ENCODE measurements around the gene CHN2.

The CHN2 gene

DNA sequence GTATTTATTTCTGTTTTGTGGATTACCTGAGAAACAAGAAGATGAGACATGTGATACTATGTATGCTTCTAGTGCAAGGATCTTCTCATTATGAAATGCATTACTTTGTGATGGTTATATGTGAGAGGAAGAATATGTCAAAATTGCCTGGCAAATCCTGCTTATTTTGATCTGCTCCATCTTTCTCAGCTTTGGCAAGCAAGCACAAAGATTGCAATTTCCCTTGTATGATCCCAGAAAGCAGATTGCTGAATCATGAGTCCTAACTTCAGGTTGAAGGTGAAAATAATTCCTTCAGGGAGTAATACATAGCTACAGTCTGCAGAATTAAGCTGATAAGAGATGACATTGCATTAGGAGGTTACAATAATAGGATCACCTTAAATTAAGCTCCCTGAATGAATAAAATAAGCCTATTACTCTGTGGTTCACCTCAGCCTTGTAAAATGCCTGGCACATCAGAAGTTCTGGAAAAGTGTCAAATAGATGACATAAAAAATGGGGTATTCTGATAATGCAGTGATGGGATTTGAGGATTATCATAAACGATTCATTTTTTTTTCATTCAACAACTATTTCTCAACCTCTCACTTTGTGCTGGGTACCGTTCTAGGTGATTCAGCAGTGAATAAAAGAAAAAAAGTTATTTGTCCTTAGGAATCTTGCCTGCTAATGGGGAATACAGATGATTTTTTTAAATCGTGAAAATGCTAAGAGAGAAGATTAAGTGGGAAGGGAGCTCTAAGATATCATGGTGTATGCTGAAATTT lies 120.7 kb downstream of the CHN2 start:
- no peaks in the 10 kb centered on the region for H3K36me3 ChIP-seq (ENCODE audit: insufficient read depth)

GRCh38 chr7:29315892-29316270 lies 121.3 kb downstream of the CHN2 start:
- no peaks in the 10 kb centered on the region for H3K27me3 ChIP-seq (ENCODE audit: insufficient read depth, low read depth)
- no peak overlapping the region for H3K4me3 ChIP-seq (IDR thresholded peaks at IDR 0.05; ENCODE audit: insufficient read depth, low read depth, low read length)
- H3K4me2 ChIP-seq = no peak overlapping the region
- no peak overlapping the region for H2AFZ ChIP-seq (ENCODE audit: low read depth)
- H3K4me1 ChIP-seq (ENCODE audit: low read depth, poor library complexity, severe bottlenecking) = no peaks in the 10 kb centered on the region
- H3K79me2 ChIP-seq (ENCODE audit: insufficient read depth, low read depth) = no peaks in the 10 kb centered on the region
- H4K20me1 ChIP-seq (ENCODE audit: insufficient read depth) = no peaks in the 10 kb centered on the region; the same call in 1 of the 2 replicates
- no peak overlapping the region for H3K9ac ChIP-seq
- TF ChIP-seq, protein P1, sequence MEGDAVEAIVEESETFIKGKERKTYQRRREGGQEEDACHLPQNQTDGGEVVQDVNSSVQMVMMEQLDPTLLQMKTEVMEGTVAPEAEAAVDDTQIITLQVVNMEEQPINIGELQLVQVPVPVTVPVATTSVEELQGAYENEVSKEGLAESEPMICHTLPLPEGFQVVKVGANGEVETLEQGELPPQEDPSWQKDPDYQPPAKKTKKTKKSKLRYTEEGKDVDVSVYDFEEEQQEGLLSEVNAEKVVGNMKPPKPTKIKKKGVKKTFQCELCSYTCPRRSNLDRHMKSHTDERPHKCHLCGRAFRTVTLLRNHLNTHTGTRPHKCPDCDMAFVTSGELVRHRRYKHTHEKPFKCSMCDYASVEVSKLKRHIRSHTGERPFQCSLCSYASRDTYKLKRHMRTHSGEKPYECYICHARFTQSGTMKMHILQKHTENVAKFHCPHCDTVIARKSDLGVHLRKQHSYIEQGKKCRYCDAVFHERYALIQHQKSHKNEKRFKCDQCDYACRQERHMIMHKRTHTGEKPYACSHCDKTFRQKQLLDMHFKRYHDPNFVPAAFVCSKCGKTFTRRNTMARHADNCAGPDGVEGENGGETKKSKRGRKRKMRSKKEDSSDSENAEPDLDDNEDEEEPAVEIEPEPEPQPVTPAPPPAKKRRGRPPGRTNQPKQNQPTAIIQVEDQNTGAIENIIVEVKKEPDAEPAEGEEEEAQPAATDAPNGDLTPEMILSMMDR (conservative IDR thresholded peaks at IDR 0.05; ENCODE audit: low read depth, low read length) = no peak
- no peaks in the 10 kb centered on the region for H3K36me3 ChIP-seq (ENCODE audit: insufficient read depth)
- H3K27ac ChIP-seq = no peak overlapping the region

More for the DNA sequence above, 120.7 kb downstream of the CHN2 start:
- Histone ChIP-seq H2AFZ (ENCODE audit: low read depth) (no peak overlapping the region), H3K79me2 (ENCODE audit: insufficient read depth, low read depth) (no peaks in the 10 kb centered on the region), H3K4me3 (IDR thresholded peaks at IDR 0.05; ENCODE audit: insufficient read depth, low read depth, low read length) (no peak overlapping the region), H4K20me1 (ENCODE audit: insufficient read depth) (no peaks in the 10 kb centered on the region; the same call in 1 of the 2 replicates), H3K4me2 (no peak overlapping the region), H3K27me3 (ENCODE audit: insufficient read depth, low read depth) (no peaks in the 10 kb centered on the region), H3K9ac (no peak overlapping the region), H3K27ac (no peak overlapping the region), H3K4me1 (ENCODE audit: low read depth, poor library complexity, severe bottlenecking) (no peaks in the 10 kb centered on the region)
- TF ChIP-seq, protein P1 (conservative IDR thresholded peaks at IDR 0.05; ENCODE audit: low read depth, low read length) = no peak

- H3K4me1 ChIP-seq (ENCODE audit: low read depth, poor library complexity, severe bottlenecking) = no peaks in the 10 kb centered on the region
- TF ChIP-seq, protein P1 (conservative IDR thresholded peaks at IDR 0.05; ENCODE audit: low read depth, low read length) = no peak
- no peak overlapping the region for H3K4me2 ChIP-seq
- no peaks in the 10 kb centered on the region for H3K27me3 ChIP-seq (ENCODE audit: insufficient read depth, low read depth)
- no peak overlapping the region for H3K9ac ChIP-seq
- no peaks in the 10 kb centered on the region; the same call in 1 of the 2 replicates for H4K20me1 ChIP-seq (ENCODE audit: insufficient read depth)
- no peak overlapping the region for H3K27ac ChIP-seq
- H2AFZ ChIP-seq (ENCODE audit: low read depth) = no peak overlapping the region
- H3K36me3 ChIP-seq (ENCODE audit: insufficient read depth) = no peaks in the 10 kb centered on the region
- no peaks in the 10 kb centered on the region for H3K79me2 ChIP-seq (ENCODE audit: insufficient read depth, low read depth)
- H3K4me3 ChIP-seq (IDR thresholded peaks at IDR 0.05; ENCODE audit: insufficient read depth, low read depth, low read length) = no peak overlapping the region
These were observed 122.4 kb downstream of the CHN2 start for GRCh38 chr7:29316926-29317325.

DNA sequence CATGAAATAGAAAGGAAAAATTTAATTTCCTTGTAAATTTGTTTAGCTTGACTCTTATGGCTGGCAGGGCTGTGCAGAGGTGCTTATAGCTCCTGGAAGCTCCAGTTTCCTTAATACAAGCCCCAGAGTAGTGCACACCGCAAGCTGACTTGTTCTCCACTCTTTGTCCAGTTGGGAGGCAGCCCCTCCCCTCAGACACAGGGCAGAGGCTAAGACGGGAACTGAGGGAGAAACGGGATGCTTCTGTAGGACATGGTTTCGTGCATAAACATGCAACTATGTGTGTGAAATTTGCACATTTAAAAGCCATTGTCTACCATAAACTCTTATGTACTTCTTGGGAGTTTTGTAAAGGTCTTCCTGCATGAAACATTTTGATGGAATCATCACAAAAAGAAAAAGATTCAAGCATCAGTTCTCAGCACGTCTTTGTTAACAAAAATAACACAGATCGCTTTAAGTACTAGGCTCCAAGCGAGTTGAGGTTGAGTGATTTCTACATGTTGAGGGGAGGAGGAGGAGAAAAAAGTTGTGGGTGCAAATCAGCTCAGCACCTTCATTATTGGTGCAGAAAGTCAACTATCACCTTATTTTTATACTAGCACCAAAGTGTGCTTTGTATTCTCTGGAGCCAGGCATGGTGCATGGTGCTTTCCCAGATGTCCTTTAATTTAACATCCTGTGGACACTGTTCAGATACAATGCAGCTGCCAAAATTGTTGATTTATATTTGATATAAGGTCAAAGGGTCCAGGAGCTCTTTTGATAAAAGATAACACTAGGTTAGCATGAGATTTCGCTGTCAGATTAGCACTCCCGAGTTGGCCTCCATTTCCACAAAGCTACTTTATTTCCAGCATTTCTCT lies 124.5 kb downstream of the CHN2 start:
- Histone ChIP-seq H3K36me3 (ENCODE audit: insufficient read depth) (no peaks in the 10 kb centered on the region), H4K20me1 (ENCODE audit: insufficient read depth) (no peaks in the 10 kb centered on the region; the same call in 1 of the 2 replicates), H3K9ac (no peak overlapping the region), H3K4me3 (IDR thresholded peaks at IDR 0.05; ENCODE audit: insufficient read depth, low read depth, low read length) (no peak overlapping the region), H2AFZ (ENCODE audit: low read depth) (no peak overlapping the region), H3K27me3 (ENCODE audit: insufficient read depth, low read depth) (no peaks in the 10 kb centered on the region), H3K4me1 (ENCODE audit: low read depth, poor library complexity, severe bottlenecking) (no peaks in the 10 kb centered on the region), H3K79me2 (ENCODE audit: insufficient read depth, low read depth) (no peaks in the 10 kb centered on the region), H3K27ac (no peak overlapping the region), H3K4me2 (no peak overlapping the region)
- TF ChIP-seq, protein P1 (conservative IDR thresholded peaks at IDR 0.05; ENCODE audit: low read depth, low read length) = no peak

Data from KMS-11 (cell line).